Neutrophil (primary cell): ENCODE results near the gene BCL2L11.

Experiments
- H3K27ac ChIP-seq: fragments of 200-600 bp; sonication (generic); 2 replicates; pipeline ENCODE4 v1.5.1; 2016; ENCODE audit warnings: mild to moderate bottlenecking, moderate library complexity
- H3K27me3 ChIP-seq: fragments of 200-600 bp; sonication (generic); 2 replicates; pipeline ENCODE4 v1.6.0; 2016; ENCODE audit warnings: mild to moderate bottlenecking
- H3K36me3 ChIP-seq: fragments of 200-600 bp; sonication (generic); 2 replicates; pipeline ENCODE4 v1.5.1; 2017
- H3K4me1 ChIP-seq, 2 experiments: fragments of 200-600 bp in 1 of 2; sonication (generic) in 1 of 2; 1 replicate in 1 of 2; 2 replicates in 1 of 2; pipeline versions ENCODE4 v1.5.1 to v1.6.1; 2013 to 2016; ENCODE audit warnings: low read depth in 1 of 2, low read length in 1 of 2, mild to moderate bottlenecking in 1 of 2, moderate library complexity in 1 of 2; ENCODE audit not compliant: control insufficient read depth in 1 of 2, insufficient read depth in 1 of 2
- H3K4me3 ChIP-seq, 2 experiments: fragments of 200-600 bp in 1 of 2; sonication (generic) in 1 of 2; 1 replicate in 1 of 2; 2 replicates in 1 of 2; pipeline ENCODE4 v1.5.1; 2013 to 2016; ENCODE audit warnings: low read depth in 1 of 2, low read length in 1 of 2, mild to moderate bottlenecking in 1 of 2, moderate library complexity in 1 of 2
- H3K9me3 ChIP-seq: fragments of 200-600 bp; sonication (generic); 2 replicates; pipeline ENCODE4 v1.5.1; 2016
- CTCF ChIP-seq: fragments of 200-600 bp; sonication (generic); IDR thresholded peaks from 2 replicates; pipeline ENCODE4 v1.5.1; 2016; ENCODE audit warnings: antibody characterized with exemption

BCL2L11 gene

GRCh38 chr2:111145103-111145760, 24.5 kb downstream of the BCL2L11 start:
- no peaks in the 10 kb centered on the region for H3K9me3 ChIP-seq
- no peak overlapping the region for H3K27ac ChIP-seq
- no peaks in the 10 kb centered on the region for H3K4me1 ChIP-seq
- no peaks in the 10 kb centered on the region for H3K27me3 ChIP-seq
- TF ChIP-seq CTCF, result no peak
- no peaks in the 10 kb centered on the region for H3K36me3 ChIP-seq
- H3K4me3 ChIP-seq, result no peak overlapping the region

GRCh38 chr2:111145951-111146350, 25.2 kb downstream of the BCL2L11 start:
- no peak for TF ChIP-seq CTCF
- Histone ChIP-seq H3K36me3 (no peaks in the 10 kb centered on the region), H3K9me3 (no peaks in the 10 kb centered on the region), H3K27ac (no peak overlapping the region), H3K27me3 (no peaks in the 10 kb centered on the region), H3K4me1 (no peaks in the 10 kb centered on the region), H3K4me3 (no peak overlapping the region)

- peaks cover 12% of the 10 kb centered on the region for H3K36me3 ChIP-seq
- H3K4me1 ChIP-seq, result no peaks in the 10 kb centered on the region
- no peaks in the 10 kb centered on the region for H3K9me3 ChIP-seq
- no peak for TF ChIP-seq CTCF
- no peaks in the 10 kb centered on the region for H3K27me3 ChIP-seq
- H3K4me3 ChIP-seq, result no peak overlapping the region
- no peak overlapping the region for H3K27ac ChIP-seq
Measured at GRCh38 chr2:111148225-111148873, 27.6 kb downstream of the BCL2L11 start.

- no peaks in the 10 kb centered on the region for H3K9me3 ChIP-seq
- H3K4me3 ChIP-seq, result no peak overlapping the region
- peaks cover 15% of the 10 kb centered on the region for H3K36me3 ChIP-seq
- H3K27ac ChIP-seq, result no peak overlapping the region
- no peaks in the 10 kb centered on the region for H3K4me1 ChIP-seq
- H3K27me3 ChIP-seq, result no peaks in the 10 kb centered on the region
- TF ChIP-seq CTCF, result no peak
Measured at GRCh38 chr2:111148925-111149324, 28.2 kb downstream of the BCL2L11 start.

GRCh38 chr2:111149882-111150455, 29.3 kb downstream of the BCL2L11 start:
- no peak for TF ChIP-seq CTCF

More at GRCh38 chr2:111149882-111150455, 29.3 kb downstream of the BCL2L11 start:
- Histone ChIP-seq H3K36me3 (peaks cover 15% of the 10 kb centered on the region), H3K27me3 (no peaks in the 10 kb centered on the region), H3K9me3 (no peaks in the 10 kb centered on the region), H3K27ac (no peak overlapping the region), H3K4me3 (no peak overlapping the region), H3K4me1 (no peaks in the 10 kb centered on the region)
